GM18505 (cell line): ENCODE data around the gene TMEM145.
A peak's percentile ranks its signal among the peaks of the same experiment; 100 is the strongest.
"Not testable (repeated sequence)": the region's sequence is repeated elsewhere in the genome, so short reads cannot be mapped to it uniquely, and the experiment has no call there.

ENCODE experiments used
- ATAC-seq: cut with Tn5 transposase; IDR thresholded peaks from one replicate; pipeline ENCODE4 v1.9.1; 2021; ENCODE audit not compliant: unreplicated experiment
- POLR2A ChIP-seq: IDR thresholded peaks from 4 replicates; pipeline ENCODE4 v1.6.1; 2011; ENCODE audit warnings: borderline replicate concordance; ENCODE audit not compliant: insufficient read depth, insufficient read length; ENCODE audit errors: extremely low read depth

The TMEM145 gene

GRCh38 chr19:42323852-42324654 is 10.9 kb downstream of the TMEM145 start:
- no peak for ATAC-seq
- TF ChIP-seq POLR2A = no peak

GRCh38 chr19:42324655-42325307 is 11.7 kb downstream of the TMEM145 start:
- no peak for ATAC-seq
- no peak for TF ChIP-seq POLR2A

- peak; percentile 77 for TF ChIP-seq POLR2A
- ATAC-seq = peak; percentile 85
Measured at GRCh38 chr19:42325308-42325895, 12.3 kb downstream of the TMEM145 start, which contains the start of gene MEGF8. TSS of gene MEGF8 (plus strand) at chr19:42325635. CDS start at chr19:42326244, 609 bp downstream.

- peak; percentile 11 for ATAC-seq
- no peak for TF ChIP-seq POLR2A
Measured at GRCh38 chr19:42325896-42326771, 13.0 kb downstream of the TMEM145 start.

- no peak for TF ChIP-seq POLR2A
- no peak for ATAC-seq
Measured at GRCh38 chr19:42326969-42327368, 13.9 kb downstream of the TMEM145 start.

- TF ChIP-seq POLR2A = no peak
- no peak for ATAC-seq
Measured at GRCh38 chr19:42327381-42327780, 14.3 kb downstream of the TMEM145 start.

GRCh38 chr19:42328106-42328505 is 15.0 kb downstream of the TMEM145 start:
- no peak for ATAC-seq

GRCh38 chr19:42328854-42329253 is 15.7 kb downstream of the TMEM145 start:
- TF ChIP-seq POLR2A = no peak
- no peak for ATAC-seq

More at GRCh38 chr19:42328106-42328505, 15.0 kb downstream of the TMEM145 start:
- no peak for TF ChIP-seq POLR2A

GRCh38 chr19:42330241-42330711 is 17.2 kb downstream of the TMEM145 start:
- TF ChIP-seq POLR2A = no peak
- no peak for ATAC-seq

GRCh38 chr19:42331333-42331732 is 18.2 kb downstream of the TMEM145 start:
- not testable (repeated sequence) for ATAC-seq

GRCh38 chr19:42332059-42332458 is 18.9 kb downstream of the TMEM145 start:
- TF ChIP-seq POLR2A = no peak
- no peak for ATAC-seq

GRCh38 chr19:42333018-42333417 is 19.9 kb downstream of the TMEM145 start:
- ATAC-seq = no peak

More at GRCh38 chr19:42333018-42333417, 19.9 kb downstream of the TMEM145 start:
- no peak for TF ChIP-seq POLR2A
